ENCODE measurements around the gene EEIG1. TPM values are rescaled to one million over a fixed set of nuclear protein-coding genes. Genes with fewer than 3 reads are reported as not detected.

EEIG1 gene
- total RNA-seq, 1 donor: 32.4 TPM

DNA sequence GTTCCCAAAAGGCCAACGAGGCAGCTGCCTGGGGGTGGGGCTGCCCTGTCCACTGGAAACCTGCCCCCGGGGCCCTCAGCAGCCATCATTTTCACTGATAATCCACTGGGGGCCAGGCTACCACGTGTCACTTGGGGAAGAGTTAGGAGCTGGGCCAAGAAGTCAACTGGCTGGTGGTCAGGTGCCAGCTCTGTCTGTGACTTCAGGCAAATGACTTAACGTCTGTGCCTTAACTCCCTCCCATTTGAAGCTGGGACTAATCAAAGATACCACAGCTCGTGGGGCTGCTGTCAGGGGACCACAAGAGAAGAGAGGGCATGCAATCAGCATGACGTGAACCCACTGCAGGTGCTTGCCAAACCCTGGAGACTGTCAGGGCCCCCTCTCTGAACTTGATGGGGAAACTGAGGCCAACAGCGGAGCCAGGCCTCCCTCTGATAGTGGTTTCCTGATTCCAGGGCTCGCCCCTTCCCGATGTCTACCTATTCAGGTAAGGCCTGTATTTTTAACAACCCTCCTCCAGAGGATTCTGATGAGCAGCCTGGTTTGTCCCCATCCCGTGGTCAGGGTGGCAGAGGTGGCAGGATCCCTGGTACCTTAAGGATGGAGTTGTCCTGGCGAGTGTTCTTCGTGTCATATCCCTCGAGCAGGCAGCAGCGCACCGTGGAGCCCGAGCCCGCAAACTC, 30.8 kb downstream of the EEIG1 start:
- no peak for DNase-seq (ENCODE audit: low read depth)
- no peak overlapping the region for H3K4me3 ChIP-seq (ENCODE audit: low read depth, low read length)
- no peak for TF ChIP-seq CTCF (IDR thresholded peaks at IDR 0.05; ENCODE audit: insufficient read depth, low read length)

- TF ChIP-seq CTCF (IDR thresholded peaks at IDR 0.05; ENCODE audit: insufficient read depth, low read length): no peak
- no peak overlapping the region for H3K4me3 ChIP-seq (ENCODE audit: low read depth, low read length)
- DNase-seq (ENCODE audit: low read depth): no peak
These were observed 32.7 kb downstream of the EEIG1 start for GRCh38 chr9:127947841-127948710.

DNA sequence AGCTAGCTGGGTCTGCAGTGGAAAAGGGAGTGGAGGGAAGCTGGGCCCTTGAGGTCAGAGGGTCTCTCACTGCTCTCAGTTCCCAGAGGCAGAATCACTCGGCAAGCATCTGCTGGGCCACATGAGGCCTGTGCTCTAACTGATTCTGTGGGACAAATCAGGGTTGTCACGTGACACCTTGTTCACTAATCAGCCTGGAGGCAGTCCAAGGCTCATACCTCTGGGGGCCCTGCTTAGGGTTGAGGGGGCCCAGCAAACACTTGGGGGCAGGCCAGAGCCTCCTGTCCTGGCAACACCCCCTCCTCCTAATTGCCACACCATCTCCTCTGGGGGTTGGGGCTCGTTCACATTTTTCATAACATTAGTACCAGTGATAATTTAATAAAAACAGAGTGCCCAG, 34.1 kb downstream of the EEIG1 start:
- no peak for DNase-seq (ENCODE audit: low read depth)
- TF ChIP-seq CTCF (IDR thresholded peaks at IDR 0.05; ENCODE audit: insufficient read depth, low read length): no peak

DNA sequence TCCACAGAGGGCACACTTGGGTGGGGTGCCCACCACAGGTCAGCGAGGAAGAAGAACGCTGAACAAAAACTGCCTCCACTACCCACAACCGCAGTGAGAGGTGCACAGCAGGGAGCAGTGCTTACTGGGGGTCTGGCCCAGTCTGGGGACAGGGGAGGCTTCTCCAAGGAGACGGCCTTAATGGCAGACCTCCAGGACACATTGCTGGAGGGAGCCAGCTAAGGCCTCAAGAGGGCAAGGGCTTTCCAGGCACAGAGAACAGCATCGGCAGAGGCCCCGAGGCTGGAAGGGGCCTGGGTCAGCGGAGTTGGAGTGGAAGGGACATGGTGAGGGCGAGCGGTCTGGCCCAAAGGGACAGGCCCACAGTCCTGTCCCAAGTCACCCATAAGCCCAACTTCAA, 34.8 kb downstream of the EEIG1 start:
- no peak for TF ChIP-seq CTCF (IDR thresholded peaks at IDR 0.05; ENCODE audit: insufficient read depth, low read length)
- no peak overlapping the region for H3K4me3 ChIP-seq (ENCODE audit: low read depth, low read length)
- DNase-seq (ENCODE audit: low read depth): no peak

More for the DNA sequence above, 34.1 kb downstream of the EEIG1 start:
- no peak overlapping the region for H3K4me3 ChIP-seq (ENCODE audit: low read depth, low read length)

DNA sequence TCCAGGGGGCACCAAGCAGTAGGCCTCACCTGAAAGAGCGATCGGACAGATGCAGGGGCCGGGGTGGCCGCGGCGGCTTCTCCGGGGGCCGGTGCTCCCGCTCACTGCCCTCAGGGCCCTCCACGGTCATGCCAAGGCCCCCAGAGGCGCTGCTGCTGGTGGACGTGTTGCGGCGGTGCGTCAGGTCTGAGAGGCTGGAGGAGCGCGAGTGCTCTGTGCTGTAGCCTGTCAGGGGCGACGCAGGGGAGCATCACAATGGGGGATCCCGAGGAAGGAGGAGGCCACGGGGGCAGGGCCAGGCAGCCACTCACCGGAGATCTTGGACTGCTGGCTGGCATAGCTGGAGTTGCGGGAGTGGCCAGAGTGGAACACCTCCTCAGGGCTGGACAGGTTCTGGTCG, 35.5 kb downstream of the EEIG1 start:
- H3K4me3 ChIP-seq (ENCODE audit: low read depth, low read length): no peak overlapping the region
- no peak for TF ChIP-seq CTCF (IDR thresholded peaks at IDR 0.05; ENCODE audit: insufficient read depth, low read length)
- no peak for DNase-seq (ENCODE audit: low read depth)

- no peak for TF ChIP-seq CTCF (IDR thresholded peaks at IDR 0.05; ENCODE audit: insufficient read depth, low read length)
- DNase-seq (ENCODE audit: low read depth): no peak
- H3K4me3 ChIP-seq (ENCODE audit: low read depth, low read length): no peak overlapping the region
These were observed 36.1 kb downstream of the EEIG1 start for GRCh38 chr9:127944586-127945218.

Measured in fibroblast of the aortic adventitia (primary cell).